ENCODE measurements around the gene KRTAP19-6. TPM values are rescaled to one million over a fixed set of nuclear protein-coding genes. Genes with fewer than 3 reads are reported as not detected.
"Not testable (repeated sequence)": the region's sequence is repeated elsewhere in the genome, so short reads cannot be mapped to it uniquely, and the experiment has no call there.

KRTAP19-6 gene, protein sequence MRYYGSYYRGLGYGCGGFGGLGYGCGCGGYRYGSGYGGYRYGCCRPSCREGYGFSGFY
- not detected for total RNA-seq

- DNase-seq = no peak
These were observed at the start of gene KRTAP19-6 for GRCh38 chr21:30541764-30542163. Gene KRTAP19-6 (minus strand): TSS chr21:30541864. CDS start chr21:30541833, 31 bp downstream.

- no peak for DNase-seq
These were observed 48.6 kb upstream of the KRTAP19-6 start, which contains the start of gene KRTAP22-2 for GRCh38 chr21:30590297-30590696. Gene KRTAP22-2 (minus strand): TSS chr21:30590397.

- DNase-seq = no peak
These were observed 41.2 kb upstream of the KRTAP19-6 start for GRCh38 chr21:30582870-30583269.

DNA sequence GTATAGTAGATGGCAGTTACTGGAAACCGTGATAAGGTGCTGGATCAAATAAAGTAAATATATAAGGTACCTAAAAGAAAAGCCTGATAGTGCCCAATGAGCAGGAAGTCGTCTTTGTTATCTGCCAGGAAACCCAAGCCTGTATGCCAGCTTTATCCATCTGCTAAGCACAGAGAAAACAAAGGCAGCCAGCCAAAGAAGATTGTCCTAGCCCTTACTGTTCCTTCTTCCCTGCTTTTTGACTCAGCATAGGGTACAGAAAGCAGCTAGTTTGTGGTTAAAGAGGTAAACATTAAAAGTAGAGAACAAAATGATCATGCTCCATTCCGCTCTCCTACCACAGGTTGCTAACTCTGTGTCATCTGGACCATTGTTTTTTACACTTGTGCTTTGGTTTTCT is 38.5 kb upstream of the KRTAP19-6 start:
- DNase-seq = no peak

GRCh38 chr21:30579346-30579745 is 37.7 kb upstream of the KRTAP19-6 start:
- no peak for DNase-seq

DNA sequence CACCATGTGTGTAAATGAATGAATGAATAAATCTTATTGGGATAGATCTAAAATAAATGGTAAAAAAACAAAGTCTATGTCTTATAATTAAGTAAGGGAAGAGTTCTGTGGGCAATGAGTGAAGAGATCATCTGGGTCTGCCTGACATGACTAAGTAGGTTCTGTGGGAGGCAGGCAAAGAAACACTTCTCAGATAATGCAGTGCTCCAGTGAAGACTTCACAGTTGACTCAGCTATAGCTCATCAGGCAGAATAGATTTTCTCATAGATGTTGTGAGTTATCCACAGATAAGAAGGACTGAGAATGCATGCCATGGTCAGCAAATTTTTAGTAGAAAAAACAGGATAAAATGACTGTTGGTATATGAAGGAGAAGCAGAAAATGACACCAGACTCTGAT is 36.1 kb upstream of the KRTAP19-6 start:
- DNase-seq = no peak

- no peak for DNase-seq
These were observed 26.0 kb upstream of the KRTAP19-6 start for GRCh38 chr21:30567617-30568016.

- no peak for DNase-seq
These were observed 22.0 kb upstream of the KRTAP19-6 start for GRCh38 chr21:30563630-30564029.

DNA sequence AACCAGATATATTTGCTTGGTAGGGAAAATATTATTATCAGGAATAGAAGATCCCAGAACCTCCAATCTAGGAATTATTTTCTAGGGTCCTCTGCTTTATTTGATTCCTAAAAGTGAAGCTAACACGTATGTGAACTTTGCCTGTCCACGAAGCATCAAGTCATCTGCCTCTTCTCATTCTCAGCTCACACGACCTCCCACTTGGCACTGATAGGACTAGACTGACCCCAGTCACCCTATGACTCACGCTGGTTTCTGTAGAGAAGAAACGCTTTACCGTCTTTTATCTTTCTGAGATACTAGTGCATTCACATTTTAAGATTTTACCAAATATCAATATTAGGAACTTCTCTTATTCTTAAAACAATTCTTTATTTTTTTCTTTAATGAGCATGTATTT is 21.4 kb upstream of the KRTAP19-6 start:
- no peak for DNase-seq

DNA sequence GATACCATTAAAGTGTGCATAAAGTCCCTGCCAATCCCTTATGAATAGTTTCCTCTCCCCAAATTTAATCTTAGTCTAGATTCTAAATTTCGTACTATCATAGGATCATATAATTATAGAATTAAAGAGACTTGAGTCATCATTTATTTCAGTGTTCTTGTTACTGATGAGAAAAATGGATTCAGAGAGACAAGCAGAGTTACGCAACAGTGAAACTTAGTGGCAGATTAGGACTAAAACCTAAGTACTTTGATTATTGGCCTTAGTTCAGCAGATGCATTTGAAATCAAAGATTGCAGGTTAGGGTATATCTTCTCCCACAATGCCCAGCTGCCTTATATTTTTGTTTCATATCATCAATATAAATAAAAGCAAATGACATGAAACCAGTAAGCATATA is 20.3 kb upstream of the KRTAP19-6 start:
- DNase-seq = no peak

- peak; percentile 2 for DNase-seq
These were observed 19.7 kb upstream of the KRTAP19-6 start, which contains the start of gene KRTAP19-7 for GRCh38 chr21:30561264-30561895. Gene KRTAP19-7 (minus strand): TSS chr21:30561314. CDS start chr21:30561289, 25 bp downstream.

- DNase-seq = no peak
These were observed 13.4 kb upstream of the KRTAP19-6 start for GRCh38 chr21:30555095-30555494.

DNA sequence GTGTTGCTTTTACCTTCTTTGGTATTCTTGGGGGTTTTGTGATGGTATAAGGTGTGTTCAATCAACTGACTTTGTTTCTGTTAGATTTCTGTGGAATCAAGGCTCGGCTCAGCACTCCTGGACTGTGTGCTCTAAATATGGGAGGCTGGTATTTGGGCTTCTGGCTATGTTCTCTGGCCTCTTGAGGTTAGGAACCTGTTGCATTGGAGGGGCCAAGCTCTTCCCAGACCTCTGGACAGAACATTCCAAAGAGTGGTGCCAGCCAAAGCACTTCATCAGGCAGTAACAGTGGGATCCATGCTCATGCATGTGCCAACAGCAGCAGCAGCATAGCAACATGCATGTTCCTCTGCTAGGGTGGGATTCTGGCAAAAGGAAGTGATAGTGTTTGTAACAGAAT is 11.1 kb upstream of the KRTAP19-6 start:
- DNase-seq = no peak

GRCh38 chr21:30518876-30519275 is 22.8 kb downstream of the KRTAP19-6 start:
- no peak for DNase-seq

GRCh38 chr21:30515681-30516080 is 26.0 kb downstream of the KRTAP19-6 start:
- no peak for DNase-seq

GRCh38 chr21:30505621-30506205 is 36.0 kb downstream of the KRTAP19-6 start:
- not testable (repeated sequence) for DNase-seq

GRCh38 chr21:30502041-30502440 is 39.6 kb downstream of the KRTAP19-6 start, which contains the start of gene KRTAP19-5:
Gene KRTAP19-5 (minus strand): TSS chr21:30502141. CDS start chr21:30502090, 51 bp downstream.
- DNase-seq = no peak

DNA sequence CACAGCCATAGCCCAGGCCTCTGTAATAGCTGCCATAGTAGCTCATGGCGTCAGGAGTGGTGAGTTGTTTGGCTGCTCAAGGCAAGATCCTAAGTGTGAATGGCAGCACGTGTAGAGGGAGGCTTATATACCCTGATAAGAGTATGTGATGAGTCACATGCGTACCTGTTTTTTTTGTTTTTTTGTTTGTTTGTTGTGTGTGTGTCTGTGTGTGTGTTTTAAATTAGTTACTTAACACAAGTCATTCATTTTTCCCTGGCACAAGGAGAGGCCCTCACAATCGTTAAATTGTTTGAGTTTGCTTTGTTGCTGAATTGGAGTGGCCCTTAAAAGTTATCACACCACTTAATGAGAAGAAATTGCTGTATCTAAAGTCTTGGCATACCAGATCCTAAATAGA is 44.6 kb downstream of the KRTAP19-6 start, which contains the start of gene KRTAP19-4:
KRTAP19-4 (minus strand) TSS at position 101 of the 400 bp plus-strand sequence; CDS start at position 46, 55 bp downstream.
- DNase-seq = no peak

DNA sequence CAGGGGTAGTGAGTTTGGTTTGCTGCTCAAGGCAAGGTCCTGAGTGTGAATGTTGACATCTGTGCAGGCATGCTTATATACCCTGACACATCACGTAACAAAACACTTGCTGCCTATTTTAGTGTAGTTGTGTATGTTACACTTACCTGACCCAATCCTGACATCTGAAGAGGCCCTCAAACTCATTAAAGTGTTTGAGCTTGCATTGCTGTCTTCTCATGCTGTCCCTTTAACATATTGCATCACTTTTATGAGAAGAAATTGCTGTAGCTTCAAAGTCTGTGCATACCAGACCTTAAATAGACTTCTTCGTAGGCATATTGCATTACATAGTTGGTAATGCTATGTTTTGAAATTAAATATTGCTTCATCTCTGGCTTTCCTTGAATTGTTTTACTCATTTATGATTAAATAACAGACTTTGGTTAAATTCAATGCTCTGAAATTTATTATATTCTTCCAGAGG is 49.7 kb downstream of the KRTAP19-6 start, which contains the start of gene KRTAP19-3:
KRTAP19-3 (minus strand) TSS at position 51 of the 466 bp plus-strand sequence. CDS start 56 bp downstream, outside the sequence.
- no peak for DNase-seq

Data from skin of body (tissue), 2 donors.